ENCODE results near the gene PXDN.

GRCh38 chr2:1780693-1781092 lies 36.4 kb upstream of the PXDN start:
- TF ChIP-seq CTCF (IDR thresholded peaks at IDR 0.05) (no peak), POLR2A (IDR thresholded peaks at IDR 0.05) (no peak)

All from stomach (tissue), 4 donors.